H1 (cell line): Measurements from ENCODE around the gene CADM1. TPM values are rescaled to one million over a fixed set of nuclear protein-coding genes. Genes with fewer than 3 reads are reported as not detected.

Source experiments
- CTCF ChIA-PET: fragments of 300-600 bp; sonication (Branson Sonifier 250); formaldehyde crosslinking; loops from one replicate; lab custom pipeline; 2021; ENCODE audit not compliant: partially characterized antibody; lab: Charles Lee
- POLR2A ChIA-PET: fragments of 300-600 bp; sonication (Branson Sonifier 250); formaldehyde crosslinking; loops from one replicate; lab custom pipeline; 2021; ENCODE audit warnings: inconsistent platforms; ENCODE audit not compliant: partially characterized antibody; lab: Charles Lee
- DNase-seq, 2 experiments: peaks; one replicate each; pipeline versions ENCODE4 v3.0.0 to v3.0.0-alpha.2; 2010 to 2022; ENCODE audit warnings: low spot score in 2 of 2, low read depth in 1 of 2, mixed read lengths in 1 of 2
- FAIRE-seq: peaks from 2 replicates; lab custom pipeline; 2011; peaks lifted over from hg19 to GRCh38; lab: Jason Lieb, UNC
- H2AFZ ChIP-seq: 2 replicates; pipeline ENCODE4 v1.8.1; 2012; ENCODE audit warnings: low read length, inconsistent platforms
- H2AK5ac ChIP-seq: 2 replicates; pipeline ENCODE4 v1.6.1; 2013; ENCODE audit warnings: low read depth, low read length
- H2BK120ac ChIP-seq: replicated peaks from 2 replicates; pipeline ENCODE3; 2013; ENCODE audit warnings: low read depth, low read length, inconsistent platforms
- H2BK12ac ChIP-seq: 2 replicates; pipeline ENCODE4 v1.6.1; 2013; ENCODE audit warnings: low read depth, low read length
- H2BK15ac ChIP-seq: 2 replicates; pipeline ENCODE4 v1.6.1; 2013; ENCODE audit warnings: low read length
- H2BK20ac ChIP-seq: 2 replicates; pipeline ENCODE4 v1.6.1; 2013; ENCODE audit warnings: low read length
- H2BK5ac ChIP-seq: 2 replicates; pipeline ENCODE4 v1.6.1; 2013; ENCODE audit warnings: low read depth, low read length
- H3K14ac ChIP-seq: 2 replicates; pipeline ENCODE4 v1.6.1; 2013; ENCODE audit warnings: inconsistent platforms; ENCODE audit not compliant: insufficient read length
- H3K18ac ChIP-seq: 2 replicates; pipeline ENCODE4 v1.6.1; 2013; ENCODE audit warnings: low read length; ENCODE audit errors: extremely low read depth
- H3K23ac ChIP-seq: 2 replicates; pipeline ENCODE4 v1.6.1; 2013; ENCODE audit warnings: inconsistent platforms; ENCODE audit not compliant: insufficient read length
- H3K23me2 ChIP-seq: 2 replicates; pipeline ENCODE4 v1.6.1; 2013; ENCODE audit warnings: low read depth, low read length
- H3K27ac ChIP-seq: 2 replicates; pipeline ENCODE4 v1.6.1; 2011; ENCODE audit warnings: low read depth, low read length, inconsistent platforms
- H3K27me3 ChIP-seq, 4 experiments: replicated peaks in 1 of 4; 1 replicate in 1 of 4; 2 replicates in 3 of 4; pipeline versions ENCODE4 v1.6.1 to v1.8.1; 2011 to 2013; ENCODE audit warnings: low read length in 3 of 4, mild to moderate bottlenecking in 3 of 4, inconsistent platforms in 2 of 4, mixed read lengths in 2 of 4, moderate library complexity in 1 of 4; ENCODE audit not compliant: control insufficient read depth in 3 of 4, insufficient read depth in 3 of 4; ENCODE audit errors: extremely low read depth in 1 of 4
- H3K36me3 ChIP-seq, 4 experiments: 2 replicates each; pipeline versions ENCODE4 v1.6.1 to v1.8.1; 2011 to 2013; ENCODE audit warnings: mild to moderate bottlenecking in 4 of 4, low read length in 3 of 4, moderate library complexity in 2 of 4, control low read depth in 1 of 4, inconsistent platforms in 1 of 4; ENCODE audit not compliant: insufficient read depth in 4 of 4, control insufficient read depth in 2 of 4
- H3K4ac ChIP-seq: replicated peaks from 2 replicates; pipeline ENCODE3; 2013; ENCODE audit warnings: low read length, low read depth, mixed read lengths, inconsistent platforms; ENCODE audit not compliant: insufficient read length
- H3K4me1 ChIP-seq, 4 experiments: replicated peaks in 1 of 4; 1 replicate in 1 of 4; 2 replicates in 3 of 4; pipeline versions ENCODE4 v1.6.1 to v1.8.1; 2011 to 2013; ENCODE audit warnings: low read length in 3 of 4, inconsistent platforms in 2 of 4, mixed read lengths in 1 of 4; ENCODE audit not compliant: insufficient read depth in 4 of 4, control insufficient read depth in 3 of 4
- H3K4me2 ChIP-seq, 2 experiments: 2 replicates each; pipeline versions ENCODE4 v1.6.1 to v1.8.1; 2011 to 2013; ENCODE audit warnings: low read depth in 2 of 2, low read length in 2 of 2, control low read depth in 1 of 2, inconsistent platforms in 1 of 2, mild to moderate bottlenecking in 1 of 2; ENCODE audit not compliant: insufficient read depth in 1 of 2
- H3K4me3 ChIP-seq, 4 experiments: fragments of 200-600, 300-600 bp in 1 of 4; sonication (generic), shearing (Covaris generic), sonication (Bioruptor Twin) in 1 of 4; 2 replicates each; pipeline versions ENCODE4 v1.5.1 to v1.8.1; 2011 to 2016; ENCODE audit warnings: low read length in 4 of 4, low read depth in 3 of 4, control low read depth in 2 of 4, inconsistent platforms in 2 of 4, mild to moderate bottlenecking in 2 of 4, mixed read lengths in 1 of 4, moderate library complexity in 1 of 4; ENCODE audit not compliant: insufficient read depth in 2 of 4; ENCODE audit errors: extremely low read depth in 1 of 4
- H3K56ac ChIP-seq: replicated peaks from 2 replicates; pipeline ENCODE3; 2013; ENCODE audit warnings: low read depth, mild to moderate bottlenecking, mixed read lengths, low read length, inconsistent platforms; ENCODE audit not compliant: insufficient read length
- H3K79me1 ChIP-seq: 2 replicates; pipeline ENCODE4 v1.6.1; 2013; ENCODE audit warnings: low read depth, low read length, control low read depth
- H3K79me2 ChIP-seq, 2 experiments: 2 replicates each; pipeline versions ENCODE4 v1.6.1 to v1.8.1; 2012 to 2013; ENCODE audit warnings: low read length in 2 of 2, mild to moderate bottlenecking in 2 of 2, inconsistent platforms in 1 of 2; ENCODE audit not compliant: insufficient read depth in 2 of 2, control insufficient read depth in 1 of 2
- H3K9ac ChIP-seq, 4 experiments: replicated peaks in 1 of 4; 1 replicate in 1 of 4; 2 replicates in 3 of 4; pipeline versions ENCODE4 v1.6.1 to v1.8.1; 2011 to 2013; ENCODE audit warnings: low read depth in 3 of 4, low read length in 3 of 4, control low read depth in 2 of 4, mild to moderate bottlenecking in 2 of 4, moderate library complexity in 2 of 4, inconsistent platforms in 1 of 4; ENCODE audit errors: extremely low read depth in 1 of 4
- H3K9me3 ChIP-seq, 2 experiments: 2 replicates each; pipeline versions ENCODE4 v1.6.1 to v1.8.1; 2012 to 2013; ENCODE audit warnings: mild to moderate bottlenecking in 2 of 2, moderate library complexity in 2 of 2, control low read depth in 1 of 2, inconsistent platforms in 1 of 2, low read depth in 1 of 2, low read length in 1 of 2, mixed read lengths in 1 of 2; ENCODE audit not compliant: insufficient read depth in 2 of 2
- H4K20me1 ChIP-seq, 2 experiments: replicated peaks in 1 of 2; 2 replicates each; pipeline versions ENCODE3 to v1.8.1; 2011 to 2013; ENCODE audit warnings: inconsistent platforms in 2 of 2, low read length in 2 of 2, mild to moderate bottlenecking in 1 of 2; ENCODE audit not compliant: insufficient read depth in 2 of 2, control insufficient read depth in 1 of 2
- H4K5ac ChIP-seq: 2 replicates; pipeline ENCODE4 v1.6.1; 2013; ENCODE audit warnings: low read length, low read depth, mixed read lengths, inconsistent platforms; ENCODE audit not compliant: insufficient read length
- H4K8ac ChIP-seq: 2 replicates; pipeline ENCODE4 v1.8.0; 2013; ENCODE audit warnings: mild to moderate bottlenecking, moderate library complexity, low read length, inconsistent platforms; ENCODE audit not compliant: insufficient read depth; ENCODE audit errors: extremely low read depth
- H4K91ac ChIP-seq: replicated peaks from 2 replicates; pipeline ENCODE3; 2013; ENCODE audit warnings: low read length, mixed read lengths, inconsistent platforms; ENCODE audit not compliant: insufficient read length
- CBX5 ChIP-seq: fragments of 300-800, 300-1000 bp; sonication (generic); IDR thresholded peaks from 2 replicates; pipeline ENCODE4 v1.7.1; 2016; ENCODE audit warnings: antibody characterized with exemption, low read length, low read depth
- CHD1 ChIP-seq: IDR thresholded peaks from 2 replicates; pipeline ENCODE4 v1.6.1; 2012; ENCODE audit warnings: low read depth, low read length, improper control_type of control experiment
- GABPA ChIP-seq: IDR thresholded peaks from 2 replicates; pipeline ENCODE4 v1.6.1; 2011; ENCODE audit warnings: mild to moderate bottlenecking, low read length, moderate library complexity, borderline replicate concordance; ENCODE audit not compliant: insufficient read depth
- HDAC2 ChIP-seq, 2 experiments: fragments of 300-600 bp in 1 of 2; sonication (generic) in 1 of 2; IDR thresholded peaks; 2 replicates each; pipeline ENCODE4 v1.6.1; 2011 to 2012; ENCODE audit warnings: low read depth in 2 of 2, low read length in 2 of 2, mild to moderate bottlenecking in 2 of 2, moderate library complexity in 2 of 2, borderline replicate concordance in 1 of 2, inconsistent platforms in 1 of 2
- JUN ChIP-seq: IDR thresholded peaks from 2 replicates; pipeline ENCODE4 v1.6.1; 2011; ENCODE audit warnings: low read depth, mild to moderate bottlenecking, improper control_type of control experiment, low read length
- KDM4A ChIP-seq: IDR thresholded peaks from one replicate; pipeline ENCODE4 v1.7.1; 2012; ENCODE audit warnings: low read depth, mild to moderate bottlenecking, moderate library complexity, low read length, inconsistent platforms; ENCODE audit not compliant: severe bottlenecking
- KDM5A ChIP-seq: fragments of 200-600 bp; IDR thresholded peaks from 2 replicates; pipeline ENCODE4 v1.7.1; 2012; ENCODE audit warnings: mild to moderate bottlenecking, low read length, inconsistent platforms, mixed read lengths
- MAFK ChIP-seq: IDR thresholded peaks from 2 replicates; pipeline ENCODE4 v1.6.1; 2012; ENCODE audit warnings: low read depth, mild to moderate bottlenecking, improper control_type of control experiment, low read length
- SIN3A ChIP-seq, 2 experiments: IDR thresholded peaks in 1 of 2; conservative IDR thresholded peaks in 1 of 2; 2 replicates each; pipeline ENCODE4 v1.6.1; 2011 to 2012; ENCODE audit warnings: low read length in 2 of 2, improper control_type of control experiment in 1 of 2, low read depth in 1 of 2, mild to moderate bottlenecking in 1 of 2
- SP1 ChIP-seq: IDR thresholded peaks from 2 replicates; pipeline ENCODE4 v1.6.1; 2011; ENCODE audit warnings: low read depth, low read length
- SP4 ChIP-seq: IDR thresholded peaks from 2 replicates; pipeline ENCODE4 v1.6.1; 2012; ENCODE audit warnings: low read length, inconsistent platforms
- SRF ChIP-seq: IDR thresholded peaks from 2 replicates; pipeline ENCODE4 v1.6.1; 2011; ENCODE audit warnings: mild to moderate bottlenecking, low read depth, low read length, moderate library complexity
- WGBS, 2 experiments: shearing (Covaris generic) in 1 of 2; methylation state at CpG; one replicate each; pipeline versions ENCODE4 v1.1.6 to v1.1.7; 2013 to 2015; ENCODE audit warnings: low lambda C conversion rate in 2 of 2, mixed read lengths in 2 of 2, inconsistent platforms in 1 of 2, low coverage in 1 of 2, missing lambda C conversion rate in 1 of 2; ENCODE audit not compliant: insufficient replicate concordance in 2 of 2, insufficient coverage in 1 of 2, insufficient read length in 1 of 2; ENCODE audit errors: extremely low coverage in 1 of 2, missing lambda C conversion rate in 1 of 2; 5-methylcytosine and 5-hydroxymethylcytosine counted together
- polyA plus RNA-seq, 7 experiments: library from polyadenylated mRNA; depleted of rRNA in 3 of 7; stranded (reverse) in 5 of 7; unstranded in 2 of 7; fragments of >200 nt in 5 of 7; fragments of 200-250 nt in 2 of 7; gene quantifications; 1 replicate in 5 of 7; 2 replicates in 1 of 7; 4 replicates in 1 of 7; pipeline versions ENCODE4 v1.2.1 to v1.2.3, GENCODE V29; 2011 to 2013; ENCODE audit warnings: missing spikeins in 2 of 7, mixed read lengths in 2 of 7
- total RNA-seq: library from RNA; stranded (reverse); fragmentation: NEBNext Ultra II Directional; extraction: Animal tissue kit (Norgen Biotek cat#: 25700); gene quantifications from 2 replicates; pipeline ENCODE4 v1.2.1, GENCODE V29; 2021

CADM1 gene
- total and polyA plus RNA-seq, 2 of the 8 experiments (the other 6 are each of a cell fraction or from before 2014, with no cell fraction given), result 8.3 to 25.3 TPM

DNA sequence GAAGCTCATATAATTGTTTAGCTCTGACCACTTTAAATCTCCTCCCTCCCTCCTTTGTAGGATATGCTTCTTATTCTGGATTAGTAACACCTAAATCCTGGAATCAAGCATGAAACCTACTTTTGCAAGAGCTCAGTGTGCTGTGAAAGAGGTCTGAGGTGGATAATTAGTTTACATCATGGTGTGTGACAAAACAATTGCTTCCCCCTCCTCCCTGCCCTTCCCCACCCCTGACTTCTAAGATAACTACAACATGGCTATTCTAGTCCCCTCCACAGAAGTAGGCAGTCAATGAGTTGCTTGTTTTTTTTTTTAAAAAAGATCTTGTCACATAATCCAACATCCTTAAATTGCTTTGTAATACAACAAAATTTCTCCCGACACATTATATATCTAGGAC lies 314.0 kb downstream of the CADM1 start:
- FAIRE-seq, result no peak
- Histone ChIP-seq H3K9me3 (no peaks in the 10 kb centered on the region), H3K4me3 (no peak overlapping the region), H3K27me3 (no peaks in the 10 kb centered on the region; a peak in 1 of 7 replicates), H2AFZ (no peak overlapping the region), H3K36me3 (no peaks in the 10 kb centered on the region), H4K8ac (no peak overlapping the region), H2AK5ac (no peak overlapping the region), H3K79me2 (no peaks in the 10 kb centered on the region), H3K23me2 (no peaks in the 10 kb centered on the region), H2BK5ac (no peak overlapping the region), H4K91ac (no peak overlapping the region), H3K9ac (no peak overlapping the region), H3K56ac (no peak overlapping the region), H3K4ac (no peak overlapping the region), H3K4me2 (no peak overlapping the region), H2BK20ac (no peak overlapping the region), H3K23ac (no peak overlapping the region), H2BK15ac (no peak overlapping the region), H3K18ac (no peak overlapping the region), H2BK12ac (no peak overlapping the region), H3K4me1 (no peaks in the 10 kb centered on the region), H3K27ac (no peak overlapping the region), H4K20me1 (no peaks in the 10 kb centered on the region), H4K5ac (no peak overlapping the region), H3K79me1 (no peaks in the 10 kb centered on the region), H3K14ac (no peak overlapping the region), H2BK120ac (no peak overlapping the region)
- no peak for DNase-seq
- CTCF ChIA-PET, result interaction anchor here (1.0 kb wide), 2 partner anchors 26 to 120 kb away, joined by 3 to 5 read pairs; no protein-coding TSS in a partner anchor
- POLR2A ChIA-PET, result interaction anchor here (0.9 kb wide), 1 partner anchor 10 kb away, joined by 3 read pairs; no protein-coding TSS in a partner anchor
- 89% methylated on average over 1 of the region's 1 CpG; no CpG with 5 or more reads in 1 of the 2 experiments for WGBS, 2 experiments
- TF ChIP-seq KDM4A (no peak), SRF (no peak), SP4 (no peak), SP1 (no peak), KDM5A (no peak), CHD1 (no peak), CBX5 (no peak), JUN (no peak), GABPA (no peak), HDAC2 (IDR thresholded peaks at IDR 0.05; ENCODE audit: borderline replicate concordance in 1 of 2, low read depth in 2 of 2, low read length in 2 of 2) (no peak), MAFK (no peak), SIN3A (conservative IDR thresholded peaks at IDR 0.05 in 1 of 2, IDR thresholded peaks at IDR 0.05 in 1 of 2; ENCODE audit: low read depth in 1 of 2, low read length in 2 of 2) (no peak)
